ENCODE measurements around the gene SLIT3.

The SLIT3 gene

GRCh38 chr5:169258372-169259000 is 42.5 kb downstream of the SLIT3 start:
- TF ChIP-seq, protein P1, sequence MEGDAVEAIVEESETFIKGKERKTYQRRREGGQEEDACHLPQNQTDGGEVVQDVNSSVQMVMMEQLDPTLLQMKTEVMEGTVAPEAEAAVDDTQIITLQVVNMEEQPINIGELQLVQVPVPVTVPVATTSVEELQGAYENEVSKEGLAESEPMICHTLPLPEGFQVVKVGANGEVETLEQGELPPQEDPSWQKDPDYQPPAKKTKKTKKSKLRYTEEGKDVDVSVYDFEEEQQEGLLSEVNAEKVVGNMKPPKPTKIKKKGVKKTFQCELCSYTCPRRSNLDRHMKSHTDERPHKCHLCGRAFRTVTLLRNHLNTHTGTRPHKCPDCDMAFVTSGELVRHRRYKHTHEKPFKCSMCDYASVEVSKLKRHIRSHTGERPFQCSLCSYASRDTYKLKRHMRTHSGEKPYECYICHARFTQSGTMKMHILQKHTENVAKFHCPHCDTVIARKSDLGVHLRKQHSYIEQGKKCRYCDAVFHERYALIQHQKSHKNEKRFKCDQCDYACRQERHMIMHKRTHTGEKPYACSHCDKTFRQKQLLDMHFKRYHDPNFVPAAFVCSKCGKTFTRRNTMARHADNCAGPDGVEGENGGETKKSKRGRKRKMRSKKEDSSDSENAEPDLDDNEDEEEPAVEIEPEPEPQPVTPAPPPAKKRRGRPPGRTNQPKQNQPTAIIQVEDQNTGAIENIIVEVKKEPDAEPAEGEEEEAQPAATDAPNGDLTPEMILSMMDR (conservative IDR thresholded peaks at IDR 0.05; ENCODE audit: low read depth, low read length): no peak
- Histone ChIP-seq H3K27ac (no peak overlapping the region), H3K79me2 (ENCODE audit: insufficient read depth, low read depth) (no peaks in the 10 kb centered on the region), H4K20me1 (ENCODE audit: insufficient read depth) (no peaks in the 10 kb centered on the region), H3K4me1 (ENCODE audit: low read depth, poor library complexity, severe bottlenecking) (no peaks in the 10 kb centered on the region), H3K4me3 (IDR thresholded peaks at IDR 0.05; ENCODE audit: insufficient read depth, low read depth, low read length) (no peak overlapping the region), H3K36me3 (ENCODE audit: insufficient read depth) (no peaks in the 10 kb centered on the region), H3K4me2 (no peak overlapping the region), H2AFZ (ENCODE audit: low read depth) (no peak overlapping the region), H3K9ac (no peak overlapping the region), H3K27me3 (ENCODE audit: insufficient read depth, low read depth) (no peaks in the 10 kb centered on the region)

DNA sequence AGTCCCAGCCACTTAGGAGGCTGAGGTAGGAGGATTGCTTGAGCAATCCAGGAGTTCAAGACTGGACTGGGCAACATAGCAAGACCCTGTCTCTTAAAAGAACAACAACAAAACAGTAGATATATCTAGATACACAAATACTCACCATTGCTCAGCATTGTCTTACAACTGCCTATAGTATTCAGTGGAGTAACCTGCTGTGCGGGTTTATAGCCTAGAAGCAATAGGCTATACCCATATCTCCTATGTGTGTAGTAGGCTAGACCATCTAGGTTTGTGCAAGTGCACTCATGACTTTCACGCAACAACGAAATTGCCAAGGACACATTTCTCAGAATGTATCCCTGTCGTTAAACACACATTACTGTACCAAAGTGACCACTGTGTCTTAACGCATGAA is 44.7 kb downstream of the SLIT3 start:
- H3K36me3 ChIP-seq (ENCODE audit: insufficient read depth): no peaks in the 10 kb centered on the region
- no peaks in the 10 kb centered on the region for H3K4me1 ChIP-seq (ENCODE audit: low read depth, poor library complexity, severe bottlenecking)
- TF ChIP-seq, protein P1 (conservative IDR thresholded peaks at IDR 0.05; ENCODE audit: low read depth, low read length): no peak
- H3K27ac ChIP-seq: no peak overlapping the region
- no peak overlapping the region for H3K9ac ChIP-seq
- no peaks in the 10 kb centered on the region for H3K79me2 ChIP-seq (ENCODE audit: insufficient read depth, low read depth)
- H3K4me3 ChIP-seq (IDR thresholded peaks at IDR 0.05; ENCODE audit: insufficient read depth, low read depth, low read length): no peak overlapping the region
- H3K27me3 ChIP-seq (ENCODE audit: insufficient read depth, low read depth): no peaks in the 10 kb centered on the region
- H3K4me2 ChIP-seq: no peak overlapping the region
- no peaks in the 10 kb centered on the region for H4K20me1 ChIP-seq (ENCODE audit: insufficient read depth)
- no peak overlapping the region for H2AFZ ChIP-seq (ENCODE audit: low read depth)

GRCh38 chr5:169253071-169253470 is 47.9 kb downstream of the SLIT3 start:
- H2AFZ ChIP-seq (ENCODE audit: low read depth): no peak overlapping the region
- no peak overlapping the region for H3K9ac ChIP-seq
- no peak overlapping the region for H3K4me2 ChIP-seq
- no peak overlapping the region for H3K4me3 ChIP-seq (IDR thresholded peaks at IDR 0.05; ENCODE audit: insufficient read depth, low read depth, low read length)
- no peaks in the 10 kb centered on the region for H4K20me1 ChIP-seq (ENCODE audit: insufficient read depth)
- H3K36me3 ChIP-seq (ENCODE audit: insufficient read depth): no peaks in the 10 kb centered on the region
- no peaks in the 10 kb centered on the region for H3K79me2 ChIP-seq (ENCODE audit: insufficient read depth, low read depth)
- H3K27ac ChIP-seq: no peak overlapping the region
- TF ChIP-seq, protein P1 (conservative IDR thresholded peaks at IDR 0.05; ENCODE audit: low read depth, low read length): no peak
- no peaks in the 10 kb centered on the region for H3K27me3 ChIP-seq (ENCODE audit: insufficient read depth, low read depth)
- no peaks in the 10 kb centered on the region for H3K4me1 ChIP-seq (ENCODE audit: low read depth, poor library complexity, severe bottlenecking)

- Histone ChIP-seq H3K79me2 (ENCODE audit: insufficient read depth, low read depth) (no peaks in the 10 kb centered on the region), H3K27me3 (ENCODE audit: insufficient read depth, low read depth) (no peaks in the 10 kb centered on the region), H4K20me1 (ENCODE audit: insufficient read depth) (no peaks in the 10 kb centered on the region), H3K4me3 (IDR thresholded peaks at IDR 0.05; ENCODE audit: insufficient read depth, low read depth, low read length) (no peak overlapping the region), H3K9ac (no peak overlapping the region), H3K27ac (no peak overlapping the region), H3K4me2 (no peak overlapping the region), H3K4me1 (ENCODE audit: low read depth, poor library complexity, severe bottlenecking) (no peaks in the 10 kb centered on the region), H2AFZ (ENCODE audit: low read depth) (no peak overlapping the region), H3K36me3 (ENCODE audit: insufficient read depth) (no peaks in the 10 kb centered on the region)
- TF ChIP-seq, protein P1 (conservative IDR thresholded peaks at IDR 0.05; ENCODE audit: low read depth, low read length): no peak
Observed at GRCh38 chr5:169251333-169252084, 49.4 kb downstream of the SLIT3 start.
